ENCODE data around the gene NOD1.

The NOD1 gene

DNA sequence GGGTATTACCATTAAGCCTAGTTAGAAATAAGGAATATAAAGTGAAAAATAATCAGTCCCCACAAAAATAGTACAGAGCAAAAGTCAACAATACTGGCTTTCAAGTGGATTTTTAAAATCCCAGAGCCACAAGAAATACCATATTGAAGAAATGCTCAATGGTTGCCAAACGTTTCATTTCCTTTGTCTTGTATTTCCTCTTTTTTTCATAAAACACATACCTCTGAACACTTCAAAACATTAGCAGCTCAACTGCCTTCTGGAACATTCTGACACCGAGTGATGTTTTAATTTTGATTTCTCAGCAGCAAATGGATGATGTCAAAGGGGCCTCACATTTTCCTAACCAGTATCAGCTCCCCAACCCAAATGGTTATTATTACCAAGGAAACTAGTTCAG is 10.5 kb downstream of the NOD1 start:
- peaks cover 36% of the 10 kb centered on the region for H4K20me1 ChIP-seq (ENCODE audit: insufficient read depth, low read length)

GRCh38 chr7:30467271-30467670 is 11.3 kb downstream of the NOD1 start:
- TF ChIP-seq EZH2 (IDR thresholded peaks at IDR 0.05; ENCODE audit: borderline replicate concordance, low read depth, low read length, severe bottlenecking) = no peak
- TF ChIP-seq, protein P1, sequence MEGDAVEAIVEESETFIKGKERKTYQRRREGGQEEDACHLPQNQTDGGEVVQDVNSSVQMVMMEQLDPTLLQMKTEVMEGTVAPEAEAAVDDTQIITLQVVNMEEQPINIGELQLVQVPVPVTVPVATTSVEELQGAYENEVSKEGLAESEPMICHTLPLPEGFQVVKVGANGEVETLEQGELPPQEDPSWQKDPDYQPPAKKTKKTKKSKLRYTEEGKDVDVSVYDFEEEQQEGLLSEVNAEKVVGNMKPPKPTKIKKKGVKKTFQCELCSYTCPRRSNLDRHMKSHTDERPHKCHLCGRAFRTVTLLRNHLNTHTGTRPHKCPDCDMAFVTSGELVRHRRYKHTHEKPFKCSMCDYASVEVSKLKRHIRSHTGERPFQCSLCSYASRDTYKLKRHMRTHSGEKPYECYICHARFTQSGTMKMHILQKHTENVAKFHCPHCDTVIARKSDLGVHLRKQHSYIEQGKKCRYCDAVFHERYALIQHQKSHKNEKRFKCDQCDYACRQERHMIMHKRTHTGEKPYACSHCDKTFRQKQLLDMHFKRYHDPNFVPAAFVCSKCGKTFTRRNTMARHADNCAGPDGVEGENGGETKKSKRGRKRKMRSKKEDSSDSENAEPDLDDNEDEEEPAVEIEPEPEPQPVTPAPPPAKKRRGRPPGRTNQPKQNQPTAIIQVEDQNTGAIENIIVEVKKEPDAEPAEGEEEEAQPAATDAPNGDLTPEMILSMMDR (IDR thresholded peaks at IDR 0.05; ENCODE audit: borderline replicate concordance, extremely low read depth, low read length, poor library complexity, severe bottlenecking) = no peak
- no peaks in the 10 kb centered on the region for H3K4me1 ChIP-seq (ENCODE audit: insufficient read depth, low read length)
- H3K9ac ChIP-seq (ENCODE audit: low read depth, low read length) = no peak overlapping the region
- H3K9me3 ChIP-seq (ENCODE audit: insufficient read depth, low read length, severe bottlenecking) = no peaks in the 10 kb centered on the region
- peaks cover 7% of the 10 kb centered on the region; the same call in 1 of the 2 replicates for H3K36me3 ChIP-seq (ENCODE audit: insufficient read depth, low read length)
- H4K20me1 ChIP-seq (ENCODE audit: insufficient read depth, low read length) = peaks cover 34% of the 10 kb centered on the region
- no peak overlapping the region for H2AFZ ChIP-seq (ENCODE audit: low read depth, low read length)
- no peak overlapping the region for H3K27ac ChIP-seq (ENCODE audit: low read length)
- H3K4me3 ChIP-seq (ENCODE audit: low read depth in 1 of 2, low read length in 2 of 2) = no peak overlapping the region
- H3K27me3 ChIP-seq (ENCODE audit: insufficient read depth, low read length, poor library complexity) = no peaks in the 10 kb centered on the region
- DNase-seq (no peak), ATAC-seq (ENCODE audit: insufficient read depth, low read depth) (no peak)
- peaks cover 67% of the 10 kb centered on the region for H3K79me2 ChIP-seq (ENCODE audit: insufficient read depth, low read length)
- H3K4me2 ChIP-seq (ENCODE audit: insufficient read depth, low read length) = no peak overlapping the region

More for the DNA sequence above, 10.5 kb downstream of the NOD1 start:
- no peak overlapping the region for H3K9ac ChIP-seq (ENCODE audit: low read depth, low read length)
- H3K27ac ChIP-seq (ENCODE audit: low read length) = no peak overlapping the region
- no peaks in the 10 kb centered on the region for H3K4me1 ChIP-seq (ENCODE audit: insufficient read depth, low read length)
- H3K4me3 ChIP-seq (ENCODE audit: low read depth in 1 of 2, low read length in 2 of 2) = no peak overlapping the region
- H2AFZ ChIP-seq (ENCODE audit: low read depth, low read length) = no peak overlapping the region
- no peaks in the 10 kb centered on the region for H3K27me3 ChIP-seq (ENCODE audit: insufficient read depth, low read length, poor library complexity)
- TF ChIP-seq, protein P1 (IDR thresholded peaks at IDR 0.05; ENCODE audit: borderline replicate concordance, extremely low read depth, low read length, poor library complexity, severe bottlenecking) = no peak
- no peak for TF ChIP-seq EZH2 (IDR thresholded peaks at IDR 0.05; ENCODE audit: borderline replicate concordance, low read depth, low read length, severe bottlenecking)
- ATAC-seq (ENCODE audit: insufficient read depth, low read depth) (no peak), DNase-seq (no peak)
- peaks cover 72% of the 10 kb centered on the region for H3K79me2 ChIP-seq (ENCODE audit: insufficient read depth, low read length)
- H3K4me2 ChIP-seq (ENCODE audit: insufficient read depth, low read length) = no peak overlapping the region
- H3K9me3 ChIP-seq (ENCODE audit: insufficient read depth, low read length, severe bottlenecking) = no peaks in the 10 kb centered on the region
- peaks cover 7% of the 10 kb centered on the region; the same call in 1 of the 2 replicates for H3K36me3 ChIP-seq (ENCODE audit: insufficient read depth, low read length)

DNA sequence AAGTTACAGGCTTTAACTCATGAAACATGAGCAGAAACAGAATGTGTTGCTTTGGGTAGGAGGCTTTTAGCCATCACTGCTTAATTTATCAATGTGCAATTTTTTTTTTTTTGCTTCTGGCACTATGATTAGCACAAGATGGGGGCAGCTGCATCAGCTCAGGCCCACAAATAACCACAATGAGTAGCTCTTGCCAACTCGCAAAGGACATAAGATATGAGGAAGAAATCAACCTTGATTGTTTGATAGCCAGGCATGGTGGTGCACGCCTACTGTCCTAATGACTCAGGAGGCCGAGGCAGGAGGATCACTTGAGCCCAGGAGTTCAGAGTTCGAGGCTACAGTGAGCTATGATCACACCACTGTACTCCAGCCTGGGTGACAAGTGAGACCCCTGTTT is 12.3 kb downstream of the NOD1 start:
- no peaks in the 10 kb centered on the region for H3K9me3 ChIP-seq (ENCODE audit: insufficient read depth, low read length, severe bottlenecking)
- no peak for TF ChIP-seq EZH2 (IDR thresholded peaks at IDR 0.05; ENCODE audit: borderline replicate concordance, low read depth, low read length, severe bottlenecking)
- TF ChIP-seq, protein P1 (IDR thresholded peaks at IDR 0.05; ENCODE audit: borderline replicate concordance, extremely low read depth, low read length, poor library complexity, severe bottlenecking) = no peak
- H2AFZ ChIP-seq (ENCODE audit: low read depth, low read length) = no peak overlapping the region
- peaks cover 31% of the 10 kb centered on the region for H4K20me1 ChIP-seq (ENCODE audit: insufficient read depth, low read length)
- no peak for ATAC-seq (ENCODE audit: insufficient read depth, low read depth)
- no peaks in the 10 kb centered on the region for H3K4me1 ChIP-seq (ENCODE audit: insufficient read depth, low read length)
- H3K9ac ChIP-seq (ENCODE audit: low read depth, low read length) = no peak overlapping the region
- peaks cover 7% of the 10 kb centered on the region; the same call in 1 of the 2 replicates for H3K36me3 ChIP-seq (ENCODE audit: insufficient read depth, low read length)
- peaks cover 57% of the 10 kb centered on the region for H3K79me2 ChIP-seq (ENCODE audit: insufficient read depth, low read length)
- no peak overlapping the region for H3K4me3 ChIP-seq (ENCODE audit: low read depth in 1 of 2, low read length in 2 of 2)
- no peak for DNase-seq
- no peaks in the 10 kb centered on the region for H3K27me3 ChIP-seq (ENCODE audit: insufficient read depth, low read length, poor library complexity)
- H3K27ac ChIP-seq (ENCODE audit: low read length) = no peak overlapping the region
- H3K4me2 ChIP-seq (ENCODE audit: insufficient read depth, low read length) = no peak overlapping the region

DNA sequence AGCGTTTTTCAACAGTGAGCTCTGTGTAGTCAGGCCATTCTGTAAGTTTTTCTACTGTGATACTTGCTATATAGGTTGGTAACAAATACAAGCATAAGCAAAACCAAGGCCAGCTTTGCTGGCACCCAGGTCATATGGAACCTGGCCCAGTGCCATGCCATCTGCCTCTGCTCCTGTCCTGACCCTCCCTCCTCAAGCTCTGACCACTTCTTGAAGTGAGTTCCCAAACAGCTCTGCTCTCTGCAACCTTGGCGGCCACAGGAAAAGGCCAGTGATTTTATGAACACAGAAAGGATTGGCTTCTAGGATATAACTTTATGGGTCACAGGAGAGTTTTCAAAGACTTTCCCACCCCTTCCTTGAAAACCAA is 12.8 kb downstream of the NOD1 start:
- TF ChIP-seq, protein P1 (IDR thresholded peaks at IDR 0.05; ENCODE audit: borderline replicate concordance, extremely low read depth, low read length, poor library complexity, severe bottlenecking) = no peak
- TF ChIP-seq EZH2 (IDR thresholded peaks at IDR 0.05; ENCODE audit: borderline replicate concordance, low read depth, low read length, severe bottlenecking) = no peak
- DNase-seq (no peak), ATAC-seq (ENCODE audit: insufficient read depth, low read depth) (no peak)
- Histone ChIP-seq H3K79me2 (ENCODE audit: insufficient read depth, low read length) (peaks cover 53% of the 10 kb centered on the region), H3K27me3 (ENCODE audit: insufficient read depth, low read length, poor library complexity) (no peaks in the 10 kb centered on the region), H3K36me3 (ENCODE audit: insufficient read depth, low read length) (peaks cover 7% of the 10 kb centered on the region; the same call in 1 of the 2 replicates), H3K4me3 (ENCODE audit: low read depth in 1 of 2, low read length in 2 of 2) (no peak overlapping the region), H3K4me1 (ENCODE audit: insufficient read depth, low read length) (no peaks in the 10 kb centered on the region), H4K20me1 (ENCODE audit: insufficient read depth, low read length) (peaks cover 31% of the 10 kb centered on the region), H2AFZ (ENCODE audit: low read depth, low read length) (no peak overlapping the region), H3K9ac (ENCODE audit: low read depth, low read length) (no peak overlapping the region), H3K9me3 (ENCODE audit: insufficient read depth, low read length, severe bottlenecking) (no peaks in the 10 kb centered on the region), H3K4me2 (ENCODE audit: insufficient read depth, low read length) (no peak overlapping the region), H3K27ac (ENCODE audit: low read length) (no peak overlapping the region)
